ENCODE measurements around the gene FAHD2A. TPM values are rescaled to one million over a fixed set of nuclear protein-coding genes. Genes with fewer than 3 reads are reported as not detected.
"Not testable (repeated sequence)": the region's sequence is repeated elsewhere in the genome, so short reads cannot be mapped to it uniquely, and the experiment has no call there.

FAHD2A gene
- total RNA-seq: 10 to 100 TPM; 17.7 to 28.8 (median 26.0) TPM

GRCh38 chr2:95402370-95403203, at the start of gene FAHD2A:
Gene FAHD2A (plus strand): TSS chr2:95402708. CDS start chr2:95405559, 2,851 bp downstream.
- TF ChIP-seq CTCF (IDR thresholded peaks at IDR 0.05): no peak
- DNase-seq (ENCODE audit: low spot score) (peak; percentile 95), ATAC-seq (ENCODE audit: low FRiP score) (peak; percentile 98)

- no peak for DNase-seq (ENCODE audit: low spot score)
- no peak for TF ChIP-seq CTCF (IDR thresholded peaks at IDR 0.05)
- ATAC-seq (ENCODE audit: low FRiP score): no peak
Observed at GRCh38 chr2:95353055-95353575, 49.4 kb upstream of the FAHD2A start.

GRCh38 chr2:95353613-95354468, 48.7 kb upstream of the FAHD2A start:
- DNase-seq (ENCODE audit: low spot score) (no peak), ATAC-seq (ENCODE audit: low FRiP score) (no peak)
- TF ChIP-seq CTCF (IDR thresholded peaks at IDR 0.05): no peak

- DNase-seq (ENCODE audit: low spot score) (no peak), ATAC-seq (ENCODE audit: low FRiP score) (no peak)
- TF ChIP-seq CTCF (IDR thresholded peaks at IDR 0.05): no peak
Observed at GRCh38 chr2:95354469-95354901, 48.0 kb upstream of the FAHD2A start.

GRCh38 chr2:95354925-95355324, 47.6 kb upstream of the FAHD2A start:
- DNase-seq (ENCODE audit: low spot score): no peak
- TF ChIP-seq CTCF (IDR thresholded peaks at IDR 0.05): no peak
- no peak for ATAC-seq (ENCODE audit: low FRiP score)

GRCh38 chr2:95355486-95355885, 47.0 kb upstream of the FAHD2A start:
- not testable (repeated sequence) for DNase-seq (ENCODE audit: low spot score); ATAC-seq (ENCODE audit: low FRiP score)
